ENCODE results near the gene GRM2. TPM values are rescaled to one million over a fixed set of nuclear protein-coding genes. Genes with fewer than 3 reads are reported as not detected.
A peak's percentile ranks its signal among the peaks of the same experiment; 100 is the strongest.

Gene GRM2
- total RNA-seq, 1 donor from 2014 or later: 0.40 TPM

- no peak for DNase-seq (ENCODE audit: low spot score)
- ATAC-seq: no peak
- intact Hi-C loops (cut with DNase I): loop anchor here (5.0 kb wide), 1 partner anchor 176 kb away; the partner anchor contains the start of gene DCAF1
These were observed 28.2 kb upstream of the GRM2 start for GRCh38 chr3:51678641-51679040.

GRCh38 chr3:51679318-51679717 lies 27.6 kb upstream of the GRM2 start:
- DNase-seq (ENCODE audit: low spot score) (no peak), ATAC-seq (no peak)
- intact Hi-C loops (cut with DNase I): loop anchor here (5.0 kb wide), 1 partner anchor 177 kb away; the partner anchor contains the start of gene DCAF1

GRCh38 chr3:51679777-51680176 lies 27.1 kb upstream of the GRM2 start:
- no peak for ATAC-seq
- intact Hi-C loops (cut with DNase I): loop anchor here (5.0 kb wide), 2 partner anchors 177 to 1112 kb away; partner anchors contain the start of genes C3orf18, DCAF1 and HEMK1
- DNase-seq (ENCODE audit: low spot score): no peak

GRCh38 chr3:51680196-51680595 lies 26.7 kb upstream of the GRM2 start:
- intact Hi-C loops (cut with DNase I): loop anchor here (5.0 kb wide), 1 partner anchor 1113 kb away; the partner anchor contains the start of genes C3orf18 and HEMK1
- DNase-seq (ENCODE audit: low spot score) (no peak), ATAC-seq (no peak)

GRCh38 chr3:51680663-51681230 lies 26.1 kb upstream of the GRM2 start:
- DNase-seq (ENCODE audit: low spot score): no peak

GRCh38 chr3:51681453-51681852 lies 25.4 kb upstream of the GRM2 start:
- intact Hi-C loops (cut with DNase I): loop anchor here (5.0 kb wide), 1 partner anchor 1114 kb away; the partner anchor contains the start of genes C3orf18 and HEMK1
- DNase-seq (ENCODE audit: low spot score) (no peak), ATAC-seq (peak; percentile 70)

More at GRCh38 chr3:51680663-51681230, 26.1 kb upstream of the GRM2 start:
- ATAC-seq: no peak
- intact Hi-C loops (cut with DNase I): loop anchor here (5.0 kb wide), 1 partner anchor 1113 kb away; the partner anchor contains the start of genes C3orf18 and HEMK1

- DNase-seq (ENCODE audit: low spot score) (no peak), ATAC-seq (peak; percentile 91)
- intact Hi-C loops (cut with DNase I): loop anchor here (5.0 kb wide), 1 partner anchor 1115 kb away; the partner anchor contains the start of genes C3orf18 and HEMK1
These were observed 24.8 kb upstream of the GRM2 start for GRCh38 chr3:51682079-51682478.

GRCh38 chr3:51682526-51682925 lies 24.3 kb upstream of the GRM2 start:
- no peak for ATAC-seq
- intact Hi-C loops (cut with DNase I): loop anchor here (5.0 kb wide), 1 partner anchor 1115 kb away; the partner anchor contains the start of genes C3orf18 and HEMK1

GRCh38 chr3:51683566-51683965 lies 23.3 kb upstream of the GRM2 start:
- intact Hi-C loops (cut with DNase I): loop anchor here (5.0 kb wide), 1 partner anchor 1116 kb away; the partner anchor contains the start of genes C3orf18 and HEMK1
- ATAC-seq: no peak
- DNase-seq (ENCODE audit: low spot score): no peak

More at GRCh38 chr3:51682526-51682925, 24.3 kb upstream of the GRM2 start:
- no peak for DNase-seq (ENCODE audit: low spot score)

- DNase-seq (ENCODE audit: low spot score): no peak
- intact Hi-C loops (cut with DNase I): loop anchor here (5.0 kb wide), 1 partner anchor 1118 kb away; the partner anchor contains the start of genes C3orf18 and HEMK1
- ATAC-seq: no peak
These were observed 21.7 kb upstream of the GRM2 start for GRCh38 chr3:51684971-51685751.

GRCh38 chr3:51686056-51686455 lies 20.8 kb upstream of the GRM2 start:
- intact Hi-C loops (cut with DNase I): no loop called here
- no peak for DNase-seq (ENCODE audit: low spot score)

GRCh38 chr3:51686512-51687215 lies 20.2 kb upstream of the GRM2 start:
- DNase-seq (ENCODE audit: low spot score): no peak
- ATAC-seq: peak; percentile 52
- intact Hi-C loops (cut with DNase I): no loop called here

More at GRCh38 chr3:51686056-51686455, 20.8 kb upstream of the GRM2 start:
- ATAC-seq: no peak

GRCh38 chr3:51687431-51688205 lies 19.2 kb upstream of the GRM2 start:
- no peak for ATAC-seq
- intact Hi-C loops (cut with DNase I): no loop called here
- no peak for DNase-seq (ENCODE audit: low spot score)

GRCh38 chr3:51688206-51688600 lies 18.7 kb upstream of the GRM2 start:
- intact Hi-C loops (cut with DNase I): no loop called here
- DNase-seq (ENCODE audit: low spot score) (no peak), ATAC-seq (no peak)

GRCh38 chr3:51691021-51691420 lies 15.8 kb upstream of the GRM2 start:
- DNase-seq (ENCODE audit: low spot score) (no peak), ATAC-seq (no peak)
- intact Hi-C loops (cut with DNase I): no loop called here

- intact Hi-C loops (cut with DNase I): no loop called here
- ATAC-seq (no peak), DNase-seq (ENCODE audit: low spot score) (no peak)
These were observed 14.9 kb upstream of the GRM2 start for GRCh38 chr3:51691949-51692348.

- DNase-seq (ENCODE audit: low spot score) (no peak), ATAC-seq (no peak)
- intact Hi-C loops (cut with DNase I): no loop called here
These were observed 13.9 kb upstream of the GRM2 start for GRCh38 chr3:51692980-51693395.

- intact Hi-C loops (cut with DNase I): no loop called here
- ATAC-seq: no peak
- DNase-seq (ENCODE audit: low spot score): no peak
These were observed 9.9 kb upstream of the GRM2 start for GRCh38 chr3:51696954-51697353.
